Stimulated activated CD4-positive, alpha-beta T cell treated with anti-CD3 and anti-CD28 coated beads, Interleukin-15, amount 100 ng/mL, for 24 hours (primary cell): ENCODE results near the gene DVL2.
"Not testable (repeated sequence)": the region's sequence is repeated elsewhere in the genome, so short reads cannot be mapped to it uniquely, and the experiment has no call there.

Source experiments
- DNase-seq: peaks from one replicate; pipeline ENCODE4 v3.0.0-alpha.2; 2020

Gene DVL2

DNA sequence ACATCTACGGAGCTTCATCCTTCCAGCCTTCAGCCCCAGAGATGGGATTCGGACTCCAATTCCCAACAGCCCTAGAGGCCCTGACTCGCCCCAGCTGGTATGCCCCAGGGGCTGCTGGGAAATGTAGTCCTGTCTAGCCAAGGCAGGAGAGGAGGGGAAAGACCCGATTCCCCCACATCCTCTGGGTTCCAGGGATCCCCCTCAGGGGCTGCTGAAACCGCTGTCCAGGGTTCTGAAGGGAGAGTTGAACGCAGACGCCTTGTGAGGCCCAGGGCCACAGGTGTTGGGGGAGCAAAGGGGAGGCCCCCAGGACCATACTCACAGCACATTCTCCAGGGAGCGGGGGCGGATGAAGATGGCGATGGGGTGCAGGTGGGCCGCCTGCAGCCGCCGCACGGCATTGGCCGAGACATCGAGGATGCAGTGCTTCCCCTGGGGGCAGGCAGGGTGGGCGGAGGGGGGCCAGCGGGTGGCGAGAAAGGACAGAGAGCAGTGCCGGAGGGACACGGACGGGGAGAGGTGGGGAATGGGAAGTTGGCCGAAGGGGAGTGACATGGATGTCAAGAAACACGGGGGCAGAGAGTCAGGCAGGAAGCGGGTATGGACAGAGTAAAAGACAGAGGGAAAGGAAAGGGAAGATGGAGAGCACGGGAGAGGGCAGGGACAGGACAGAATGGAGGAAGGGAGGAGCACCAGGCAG, 42.6 kb downstream of the DVL2 start:
- peak; percentile 41 for DNase-seq

DNA sequence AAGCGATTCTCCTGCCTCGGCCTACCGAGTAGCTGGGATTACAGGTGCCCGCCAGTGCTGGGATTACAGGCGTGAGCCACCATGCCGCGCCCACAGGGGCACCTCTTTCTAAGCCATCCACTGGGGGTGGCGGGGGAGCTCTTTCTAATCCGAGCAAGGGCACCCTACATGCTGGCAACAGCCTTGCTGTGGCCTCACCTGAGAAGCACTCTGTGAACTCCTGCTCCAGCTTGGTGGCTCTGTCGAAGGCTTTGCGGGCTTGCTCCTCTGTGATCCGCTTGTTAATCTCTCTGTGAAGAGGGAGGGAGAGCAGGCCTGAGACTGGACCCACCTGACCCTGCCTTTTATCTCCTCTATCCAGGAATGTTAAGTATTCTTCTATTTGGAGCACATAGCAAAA, 43.2 kb downstream of the DVL2 start:
- no peak for DNase-seq

- no peak for DNase-seq
Observed at GRCh38 chr17:7190276-7190917, 43.9 kb downstream of the DVL2 start.

DNA sequence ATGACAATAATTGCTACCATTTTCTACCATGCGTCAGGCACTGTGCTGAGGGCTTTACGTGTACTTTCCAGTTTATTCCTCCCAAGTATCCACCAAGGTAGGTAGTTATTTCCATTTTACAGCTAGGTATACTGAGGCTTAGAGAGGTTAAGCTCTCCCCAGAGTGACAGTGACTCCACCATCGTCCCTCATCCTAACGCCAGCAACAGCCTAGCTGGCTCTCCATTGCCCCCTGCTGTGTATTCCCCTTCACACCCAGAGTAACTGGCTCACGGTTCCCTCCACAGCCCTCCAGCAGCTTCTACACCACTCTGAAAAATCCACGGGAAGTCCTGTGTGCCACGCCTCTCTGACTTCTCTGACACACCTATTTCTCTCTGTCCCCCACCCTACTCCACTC, 48.1 kb downstream of the DVL2 start:
- DNase-seq, result peak; percentile 15

- DNase-seq, result no peak
Observed at GRCh38 chr17:7184647-7185046, 49.7 kb downstream of the DVL2 start.

DNA sequence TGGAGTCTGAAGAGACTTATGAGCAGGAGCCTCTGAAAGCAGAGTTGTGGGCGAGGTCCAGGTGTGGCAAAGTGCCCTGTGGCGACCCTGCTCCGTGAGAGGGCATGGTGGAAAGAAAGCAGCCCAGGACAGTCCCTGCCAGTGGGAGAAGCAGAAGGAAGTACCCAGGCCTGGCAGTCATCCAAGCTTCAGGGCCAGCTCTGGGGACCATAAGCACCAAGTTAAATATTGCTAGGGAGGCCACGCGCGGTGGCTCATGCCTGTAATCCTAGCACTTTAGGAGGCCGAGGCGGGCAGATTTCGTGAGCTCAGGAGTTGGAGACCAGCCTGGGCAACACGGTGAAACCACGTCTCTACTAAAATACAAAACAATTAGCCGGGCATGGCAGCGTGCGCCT, 50.2 kb downstream of the DVL2 start:
- DNase-seq, result no peak

GRCh38 chr17:7183433-7184090, 50.8 kb downstream of the DVL2 start:
- no peak for DNase-seq

DNA sequence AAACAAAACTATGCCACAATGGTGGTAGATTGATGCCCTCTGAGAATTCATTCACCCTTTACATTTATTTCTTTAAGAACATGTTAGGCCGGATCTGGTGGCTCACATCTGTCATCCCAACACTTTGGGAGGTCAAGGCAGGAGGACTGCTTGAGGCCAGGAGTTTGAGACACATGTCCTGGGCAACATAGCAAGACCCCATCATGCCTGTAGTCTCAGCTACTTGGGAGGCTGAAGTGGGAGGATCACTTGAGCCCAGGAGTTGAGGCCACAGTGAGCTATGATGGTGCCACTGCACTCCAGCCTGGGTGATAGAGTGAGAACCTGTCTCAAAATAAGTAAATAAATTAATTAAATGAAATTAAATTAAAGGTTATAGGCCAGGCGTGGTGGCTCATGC, 52.2 kb downstream of the DVL2 start:
- DNase-seq, result not testable (repeated sequence)

- no peak for DNase-seq
Observed at GRCh38 chr17:7179317-7180254, 54.7 kb downstream of the DVL2 start, which contains the start of gene ASGR1. Gene ASGR1, minus strand, starts transcription at chr17:7179370. Its CDS starts 807 bp downstream, at chr17:7178563.

GRCh38 chr17:7178973-7179316, 55.4 kb downstream of the DVL2 start:
- no peak for DNase-seq

DNA sequence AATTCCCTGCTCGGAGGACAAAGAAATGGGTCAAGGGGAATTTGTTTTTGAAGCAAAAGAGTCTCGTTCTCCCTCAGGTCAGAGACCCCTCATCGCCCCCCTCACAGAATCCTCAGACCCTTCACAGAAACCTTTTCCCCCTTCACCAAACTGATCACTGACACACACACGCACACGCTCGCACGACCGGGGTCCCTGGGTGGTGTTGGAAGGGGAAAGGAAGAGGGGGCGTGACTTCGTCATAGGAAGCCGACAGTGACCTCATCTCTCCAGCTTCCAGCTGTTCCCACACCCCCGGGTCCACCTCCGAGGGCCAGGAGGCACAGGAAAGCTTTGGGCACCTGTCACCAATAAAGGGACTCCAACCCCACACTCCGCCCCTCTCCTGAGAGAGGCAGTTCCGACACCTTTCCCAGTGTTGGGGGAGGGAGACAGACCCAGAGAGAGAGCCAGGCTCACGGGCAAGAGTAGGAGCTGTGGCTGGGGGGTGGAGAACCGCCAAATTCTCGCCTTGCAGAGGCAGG, 56.3 kb downstream of the DVL2 start:
- no peak for DNase-seq

GRCh38 chr17:7177191-7177953, 56.9 kb downstream of the DVL2 start:
- DNase-seq, result peak; percentile 78

DNA sequence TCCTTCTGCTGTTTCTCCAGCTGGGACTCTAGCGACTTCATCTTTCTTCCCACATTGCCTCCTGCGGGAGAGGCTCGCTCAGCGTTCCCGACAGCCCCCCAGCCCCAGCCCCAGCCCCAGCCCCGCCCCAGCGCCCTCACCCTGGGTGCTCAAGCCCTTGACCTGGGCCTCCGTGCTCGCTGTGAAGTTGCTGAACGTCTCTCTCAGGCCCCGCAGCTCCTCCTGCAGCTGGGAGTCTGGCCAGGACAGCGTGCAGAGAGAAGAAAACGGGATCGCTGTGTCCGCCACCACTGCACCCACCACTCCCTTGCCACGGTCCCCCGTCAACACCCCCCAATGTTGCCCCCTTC, 57.5 kb downstream of the DVL2 start:
- no peak for DNase-seq

DNA sequence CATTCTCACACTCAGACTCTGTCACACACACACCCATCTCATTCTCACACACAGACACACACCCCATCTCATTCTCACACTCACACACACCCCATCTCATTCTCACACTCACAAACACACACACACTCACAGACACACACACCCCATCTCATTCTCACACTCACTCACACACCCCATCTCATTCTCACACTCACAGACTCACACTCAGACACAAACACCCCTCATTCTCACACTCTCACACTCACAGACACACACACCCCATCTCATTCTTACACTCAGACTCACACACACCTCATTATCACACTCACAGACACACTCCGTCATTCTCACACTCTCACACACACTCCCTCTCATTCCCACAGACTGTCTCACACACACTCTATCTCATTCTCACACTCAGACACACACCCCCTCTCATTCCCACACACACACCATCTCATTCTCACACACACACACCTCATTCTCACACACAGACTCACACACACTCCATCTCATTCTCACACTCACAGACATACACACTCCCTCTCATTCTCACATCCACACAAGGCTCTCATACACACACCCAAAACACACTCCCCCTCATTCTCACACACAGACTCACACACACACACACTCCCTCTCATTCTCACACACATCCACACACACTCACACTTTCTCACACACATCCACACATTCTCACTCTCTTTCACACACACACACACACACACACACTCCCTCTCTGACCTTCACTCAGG, 58.0 kb downstream of the DVL2 start:
- no peak for DNase-seq
